ENCODE data around the gene TSSK2. TPM values are rescaled to one million over a fixed set of nuclear protein-coding genes. Genes with fewer than 3 reads are reported as not detected.

The TSSK2 gene
- total and polyA plus RNA-seq, 2 experiments from 2014 or later: not detected

DNA sequence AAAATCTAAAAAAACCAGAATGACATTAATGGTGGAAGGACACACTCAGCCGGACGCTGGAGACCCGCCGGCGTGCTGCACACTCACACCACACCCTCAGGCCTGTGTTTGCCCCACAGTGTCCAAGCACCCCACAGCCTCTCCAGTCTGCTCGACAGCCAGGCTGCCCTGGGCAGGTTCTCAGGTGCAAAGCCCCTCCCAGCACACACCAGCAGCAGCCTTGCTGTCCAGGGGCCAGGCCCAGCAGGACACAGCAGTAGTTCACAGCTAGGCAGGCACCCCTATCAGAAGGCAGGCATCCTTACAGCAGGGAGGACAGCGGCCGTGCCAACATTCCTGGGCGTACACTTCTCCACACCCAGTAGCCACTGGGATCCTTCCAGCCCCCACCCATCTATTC is 49.1 kb downstream of the TSSK2 start:
- Mint-ChIP-seq H3K9me3 (no peaks in the 10 kb centered on the region; the same call in 2 of the 3 replicates), H3K36me3 (ENCODE audit: low read depth) (peaks cover 5% of the 10 kb centered on the region; the same call in 1 of the 3 replicates), H3K27me3 (ENCODE audit: insufficient read depth, low read depth, poor library complexity) (peaks cover 21% of the 10 kb centered on the region), H3K27ac (no peak overlapping the region), H3K4me3 (no peak overlapping the region), H3K4me1 (peaks cover 13% of the 10 kb centered on the region)
- Histone ChIP-seq H3K4me1 (ENCODE audit: insufficient read depth) (peaks cover 18% of the 10 kb centered on the region), H3K9me2 (ENCODE audit: insufficient read depth) (no peaks in the 10 kb centered on the region), H3F3A (replicated peaks; ENCODE audit: low read depth) (peaks cover 13% of the 10 kb centered on the region; the same call in 1 of the 2 replicates), H4K20me1 (replicated peaks; ENCODE audit: insufficient read depth) (no peaks in the 10 kb centered on the region; the same call in 1 of the 2 replicates), H2AFZ (no peak overlapping the region), H3K4me3 (no peak overlapping the region), H3K36me3 (ENCODE audit: insufficient read depth) (no peaks in the 10 kb centered on the region), H3K27ac (ENCODE audit: low read depth) (no peak overlapping the region), H3K79me2 (replicated peaks; ENCODE audit: insufficient read depth) (peaks cover 12% of the 10 kb centered on the region; the same call in 1 of the 2 replicates), H3K27me3 (ENCODE audit: insufficient read depth) (no peaks in the 10 kb centered on the region), H3K4me2 (no peak overlapping the region)
- DNase-seq (ENCODE audit: low spot score) (no peak), ATAC-seq (no peak)
- TF ChIP-seq EZH2phosphoT487 (IDR thresholded peaks at IDR 0.05; ENCODE audit: unreplicated experiment): no peak
- no peak for TF ChIP-seq JUNB (IDR thresholded peaks at IDR 0.05; ENCODE audit: unreplicated experiment)
- TF ChIP-seq ZNF114 (CRISPR knock-in tag; IDR thresholded peaks at IDR 0.05): no peak
- TF ChIP-seq EZH2 (IDR thresholded peaks at IDR 0.05; ENCODE audit: low read depth, unreplicated experiment): no peak
- TF ChIP-seq, protein P1, sequence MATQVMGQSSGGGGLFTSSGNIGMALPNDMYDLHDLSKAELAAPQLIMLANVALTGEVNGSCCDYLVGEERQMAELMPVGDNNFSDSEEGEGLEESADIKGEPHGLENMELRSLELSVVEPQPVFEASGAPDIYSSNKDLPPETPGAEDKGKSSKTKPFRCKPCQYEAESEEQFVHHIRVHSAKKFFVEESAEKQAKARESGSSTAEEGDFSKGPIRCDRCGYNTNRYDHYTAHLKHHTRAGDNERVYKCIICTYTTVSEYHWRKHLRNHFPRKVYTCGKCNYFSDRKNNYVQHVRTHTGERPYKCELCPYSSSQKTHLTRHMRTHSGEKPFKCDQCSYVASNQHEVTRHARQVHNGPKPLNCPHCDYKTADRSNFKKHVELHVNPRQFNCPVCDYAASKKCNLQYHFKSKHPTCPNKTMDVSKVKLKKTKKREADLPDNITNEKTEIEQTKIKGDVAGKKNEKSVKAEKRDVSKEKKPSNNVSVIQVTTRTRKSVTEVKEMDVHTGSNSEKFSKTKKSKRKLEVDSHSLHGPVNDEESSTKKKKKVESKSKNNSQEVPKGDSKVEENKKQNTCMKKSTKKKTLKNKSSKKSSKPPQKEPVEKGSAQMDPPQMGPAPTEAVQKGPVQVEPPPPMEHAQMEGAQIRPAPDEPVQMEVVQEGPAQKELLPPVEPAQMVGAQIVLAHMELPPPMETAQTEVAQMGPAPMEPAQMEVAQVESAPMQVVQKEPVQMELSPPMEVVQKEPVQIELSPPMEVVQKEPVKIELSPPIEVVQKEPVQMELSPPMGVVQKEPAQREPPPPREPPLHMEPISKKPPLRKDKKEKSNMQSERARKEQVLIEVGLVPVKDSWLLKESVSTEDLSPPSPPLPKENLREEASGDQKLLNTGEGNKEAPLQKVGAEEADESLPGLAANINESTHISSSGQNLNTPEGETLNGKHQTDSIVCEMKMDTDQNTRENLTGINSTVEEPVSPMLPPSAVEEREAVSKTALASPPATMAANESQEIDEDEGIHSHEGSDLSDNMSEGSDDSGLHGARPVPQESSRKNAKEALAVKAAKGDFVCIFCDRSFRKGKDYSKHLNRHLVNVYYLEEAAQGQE (IDR thresholded peaks at IDR 0.05; ENCODE audit: unreplicated experiment): no peak
- TF ChIP-seq, protein P2, sequence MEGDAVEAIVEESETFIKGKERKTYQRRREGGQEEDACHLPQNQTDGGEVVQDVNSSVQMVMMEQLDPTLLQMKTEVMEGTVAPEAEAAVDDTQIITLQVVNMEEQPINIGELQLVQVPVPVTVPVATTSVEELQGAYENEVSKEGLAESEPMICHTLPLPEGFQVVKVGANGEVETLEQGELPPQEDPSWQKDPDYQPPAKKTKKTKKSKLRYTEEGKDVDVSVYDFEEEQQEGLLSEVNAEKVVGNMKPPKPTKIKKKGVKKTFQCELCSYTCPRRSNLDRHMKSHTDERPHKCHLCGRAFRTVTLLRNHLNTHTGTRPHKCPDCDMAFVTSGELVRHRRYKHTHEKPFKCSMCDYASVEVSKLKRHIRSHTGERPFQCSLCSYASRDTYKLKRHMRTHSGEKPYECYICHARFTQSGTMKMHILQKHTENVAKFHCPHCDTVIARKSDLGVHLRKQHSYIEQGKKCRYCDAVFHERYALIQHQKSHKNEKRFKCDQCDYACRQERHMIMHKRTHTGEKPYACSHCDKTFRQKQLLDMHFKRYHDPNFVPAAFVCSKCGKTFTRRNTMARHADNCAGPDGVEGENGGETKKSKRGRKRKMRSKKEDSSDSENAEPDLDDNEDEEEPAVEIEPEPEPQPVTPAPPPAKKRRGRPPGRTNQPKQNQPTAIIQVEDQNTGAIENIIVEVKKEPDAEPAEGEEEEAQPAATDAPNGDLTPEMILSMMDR (conservative IDR thresholded peaks at IDR 0.05; ENCODE audit: low read depth in 2 of 2): no peak
- TF ChIP-seq, protein P3, sequence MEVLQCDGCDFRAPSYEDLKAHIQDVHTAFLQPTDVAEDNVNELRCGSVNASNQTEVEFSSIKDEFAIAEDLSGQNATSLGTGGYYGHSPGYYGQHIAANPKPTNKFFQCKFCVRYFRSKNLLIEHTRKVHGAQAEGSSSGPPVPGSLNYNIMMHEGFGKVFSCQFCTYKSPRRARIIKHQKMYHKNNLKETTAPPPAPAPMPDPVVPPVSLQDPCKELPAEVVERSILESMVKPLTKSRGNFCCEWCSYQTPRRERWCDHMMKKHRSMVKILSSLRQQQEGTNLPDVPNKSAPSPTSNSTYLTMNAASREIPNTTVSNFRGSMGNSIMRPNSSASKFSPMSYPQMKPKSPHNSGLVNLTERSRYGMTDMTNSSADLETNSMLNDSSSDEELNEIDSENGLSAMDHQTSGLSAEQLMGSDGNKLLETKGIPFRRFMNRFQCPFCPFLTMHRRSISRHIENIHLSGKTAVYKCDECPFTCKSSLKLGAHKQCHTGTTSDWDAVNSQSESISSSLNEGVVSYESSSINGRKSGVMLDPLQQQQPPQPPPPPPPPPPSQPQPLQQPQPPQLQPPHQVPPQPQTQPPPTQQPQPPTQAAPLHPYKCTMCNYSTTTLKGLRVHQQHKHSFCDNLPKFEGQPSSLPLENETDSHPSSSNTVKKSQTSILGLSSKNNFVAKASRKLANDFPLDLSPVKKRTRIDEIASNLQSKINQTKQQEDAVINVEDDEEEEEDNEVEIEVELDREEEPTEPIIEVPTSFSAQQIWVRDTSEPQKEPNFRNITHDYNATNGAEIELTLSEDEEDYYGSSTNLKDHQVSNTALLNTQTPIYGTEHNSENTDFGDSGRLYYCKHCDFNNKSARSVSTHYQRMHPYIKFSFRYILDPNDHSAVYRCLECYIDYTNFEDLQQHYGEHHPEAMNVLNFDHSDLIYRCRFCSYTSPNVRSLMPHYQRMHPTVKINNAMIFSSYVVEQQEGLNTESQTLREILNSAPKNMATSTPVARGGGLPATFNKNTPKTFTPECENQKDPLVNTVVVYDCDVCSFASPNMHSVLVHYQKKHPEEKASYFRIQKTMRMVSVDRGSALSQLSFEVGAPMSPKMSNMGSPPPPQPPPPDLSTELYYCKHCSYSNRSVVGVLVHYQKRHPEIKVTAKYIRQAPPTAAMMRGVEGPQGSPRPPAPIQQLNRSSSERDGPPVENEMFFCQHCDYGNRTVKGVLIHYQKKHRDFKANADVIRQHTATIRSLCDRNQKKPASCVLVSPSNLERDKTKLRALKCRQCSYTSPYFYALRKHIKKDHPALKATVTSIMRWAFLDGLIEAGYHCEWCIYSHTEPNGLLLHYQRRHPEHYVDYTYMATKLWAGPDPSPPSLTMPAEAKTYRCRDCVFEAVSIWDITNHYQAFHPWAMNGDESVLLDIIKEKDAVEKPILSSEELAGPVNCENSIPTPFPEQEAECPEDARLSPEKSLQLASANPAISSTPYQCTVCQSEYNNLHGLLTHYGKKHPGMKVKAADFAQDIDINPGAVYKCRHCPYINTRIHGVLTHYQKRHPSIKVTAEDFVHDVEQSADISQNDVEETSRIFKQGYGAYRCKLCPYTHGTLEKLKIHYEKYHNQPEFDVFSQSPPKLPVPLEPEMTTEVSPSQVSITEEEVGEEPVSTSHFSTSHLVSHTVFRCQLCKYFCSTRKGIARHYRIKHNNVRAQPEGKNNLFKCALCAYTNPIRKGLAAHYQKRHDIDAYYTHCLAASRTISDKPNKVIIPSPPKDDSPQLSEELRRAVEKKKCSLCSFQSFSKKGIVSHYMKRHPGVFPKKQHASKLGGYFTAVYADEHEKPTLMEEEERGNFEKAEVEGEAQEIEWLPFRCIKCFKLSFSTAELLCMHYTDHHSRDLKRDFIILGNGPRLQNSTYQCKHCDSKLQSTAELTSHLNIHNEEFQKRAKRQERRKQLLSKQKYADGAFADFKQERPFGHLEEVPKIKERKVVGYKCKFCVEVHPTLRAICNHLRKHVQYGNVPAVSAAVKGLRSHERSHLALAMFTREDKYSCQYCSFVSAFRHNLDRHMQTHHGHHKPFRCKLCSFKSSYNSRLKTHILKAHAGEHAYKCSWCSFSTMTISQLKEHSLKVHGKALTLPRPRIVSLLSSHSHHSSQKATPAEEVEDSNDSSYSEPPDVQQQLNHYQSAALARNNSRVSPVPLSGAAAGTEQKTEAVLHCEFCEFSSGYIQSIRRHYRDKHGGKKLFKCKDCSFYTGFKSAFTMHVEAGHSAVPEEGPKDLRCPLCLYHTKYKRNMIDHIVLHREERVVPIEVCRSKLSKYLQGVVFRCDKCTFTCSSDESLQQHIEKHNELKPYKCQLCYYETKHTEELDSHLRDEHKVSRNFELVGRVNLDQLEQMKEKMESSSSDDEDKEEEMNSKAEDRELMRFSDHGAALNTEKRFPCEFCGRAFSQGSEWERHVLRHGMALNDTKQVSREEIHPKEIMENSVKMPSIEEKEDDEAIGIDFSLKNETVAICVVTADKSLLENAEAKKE (CRISPR knock-in tag; IDR thresholded peaks at IDR 0.05): no peak
- no peak for TF ChIP-seq STAT1 (IDR thresholded peaks at IDR 0.05; ENCODE audit: unreplicated experiment)
- TF ChIP-seq CREB1 (CRISPR knock-in tag; IDR thresholded peaks at IDR 0.05; ENCODE audit: low read depth): no peak
- TF ChIP-seq POLR2AphosphoS5 (IDR thresholded peaks at IDR 0.05; ENCODE audit: low read depth): no peak
- TF ChIP-seq ZNF331 (CRISPR knock-in tag; IDR thresholded peaks at IDR 0.05; ENCODE audit: low read depth): no peak
- TF ChIP-seq NANOG (IDR thresholded peaks at IDR 0.05; ENCODE audit: borderline replicate concordance): no peak
- TF ChIP-seq, protein P4, sequence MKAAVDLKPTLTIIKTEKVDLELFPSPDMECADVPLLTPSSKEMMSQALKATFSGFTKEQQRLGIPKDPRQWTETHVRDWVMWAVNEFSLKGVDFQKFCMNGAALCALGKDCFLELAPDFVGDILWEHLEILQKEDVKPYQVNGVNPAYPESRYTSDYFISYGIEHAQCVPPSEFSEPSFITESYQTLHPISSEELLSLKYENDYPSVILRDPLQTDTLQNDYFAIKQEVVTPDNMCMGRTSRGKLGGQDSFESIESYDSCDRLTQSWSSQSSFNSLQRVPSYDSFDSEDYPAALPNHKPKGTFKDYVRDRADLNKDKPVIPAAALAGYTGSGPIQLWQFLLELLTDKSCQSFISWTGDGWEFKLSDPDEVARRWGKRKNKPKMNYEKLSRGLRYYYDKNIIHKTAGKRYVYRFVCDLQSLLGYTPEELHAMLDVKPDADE (IDR thresholded peaks at IDR 0.05): no peak

Data from GM23338 (cell line).